K562 (cell line): ENCODE measurements around the gene YY1AP1. TPM values are rescaled to one million over a fixed set of nuclear protein-coding genes. Genes with fewer than 3 reads are reported as not detected.

Experiments
- EZH2 ChIP-seq: IDR thresholded peaks from 2 replicates; pipeline ENCODE4 v1.6.1; 2012; ENCODE audit warnings: low read depth, mild to moderate bottlenecking, inconsistent platforms, low read length, borderline replicate concordance
- HNRNPH1 ChIP-seq: fragments of 200-400 bp; formaldehyde crosslinking; optimal IDR thresholded peaks from 2 replicates; pipeline ENCODE3; 2017; ENCODE audit warnings: low read depth, mild to moderate bottlenecking, low read length, moderate library complexity
- HNRNPLL ChIP-seq: fragments of 200-400 bp; formaldehyde crosslinking; IDR thresholded peaks from 2 replicates; pipeline ENCODE4 v1.6.1; 2017; ENCODE audit warnings: low read length, low read depth, mild to moderate bottlenecking; ENCODE audit not compliant: poor library complexity, severe bottlenecking
- KLF16 ChIP-seq: IDR thresholded peaks from 2 replicates; pipeline ENCODE4 v1.6.1; 2016; ENCODE audit warnings: antibody characterized with exemption
- KLF6 ChIP-seq: fragments of 250-450 bp; sonication (Bioruptor Pico); IDR thresholded peaks from 2 replicates; pipeline ENCODE4 v1.4.0; 2020; ENCODE audit warnings: mild to moderate bottlenecking, moderate library complexity, borderline replicate concordance
- MCM7 ChIP-seq, 2 experiments: fragments of 450-650 bp; IDR thresholded peaks; 2 replicates each; pipeline ENCODE4 v1.6.1; 2016 to 2018
- MITF ChIP-seq: IDR thresholded peaks from 2 replicates; pipeline ENCODE4 v1.6.1; 2014; ENCODE audit warnings: antibody characterized with exemption
- NCOR1 ChIP-seq: fragments of 450-650 bp; IDR thresholded peaks from 2 replicates; pipeline ENCODE4 v1.6.1; 2016; ENCODE audit warnings: mild to moderate bottlenecking, moderate library complexity
- ZBTB40 ChIP-seq, 2 experiments: fragments of 450-650 bp in 1 of 2; sonication (generic) in 1 of 2; formaldehyde crosslinking in 1 of 2; IDR thresholded peaks; 2 replicates each; pipeline versions ENCODE4 v1.7.1 to v1.9.0; 2016 to 2022; ENCODE audit warnings: inconsistent platforms in 1 of 2, mild to moderate bottlenecking in 1 of 2, missing genetic modification reagents in 1 of 2
- ZNF280B ChIP-seq: fragments of 250-450 bp; sonication (Bioruptor Pico); IDR thresholded peaks from 2 replicates; pipeline ENCODE4 v1.5.1; 2021; ENCODE audit warnings: mild to moderate bottlenecking
- polyA plus RNA-seq, 8 experiments: library from polyadenylated mRNA; depleted of rRNA in 4 of 8; stranded (reverse) in 5 of 8; unstranded in 3 of 8; fragments of >200 nt; fragmentation: Nextera tagmentation in 2 of 8; fragmentation: Illumina TruSeq in 1 of 8; extraction: Ambion mirVana in 2 of 8; extraction: Trizol in 1 of 8; gene quantifications; 2 replicates each; pipeline versions ENCODE4 v1.2.1 to v1.2.3, GENCODE V29; 2011 to 2014; ENCODE audit warnings: inconsistent platforms in 1 of 8, missing spikeins in 1 of 8
- total RNA-seq, 7 experiments: library from RNA; depleted of rRNA in 6 of 7; stranded (reverse); fragments of >200 nt in 6 of 7; fragmentation: Illumina TruSeq in 2 of 7; extraction: Trizol in 2 of 7; gene quantifications; 2 replicates each; pipeline versions ENCODE4 v1.2.1 to v1.2.3, GENCODE V29; 2011 to 2021; ENCODE audit warnings: low replicate concordance in 1 of 7

The YY1AP1 gene
- total and polyA plus RNA-seq, 9 of the 15 experiments (the other 6 are each of a cell fraction or from before 2014, with no cell fraction given), result 18.4 to 90.7 (median 42.9) TPM

DNA sequence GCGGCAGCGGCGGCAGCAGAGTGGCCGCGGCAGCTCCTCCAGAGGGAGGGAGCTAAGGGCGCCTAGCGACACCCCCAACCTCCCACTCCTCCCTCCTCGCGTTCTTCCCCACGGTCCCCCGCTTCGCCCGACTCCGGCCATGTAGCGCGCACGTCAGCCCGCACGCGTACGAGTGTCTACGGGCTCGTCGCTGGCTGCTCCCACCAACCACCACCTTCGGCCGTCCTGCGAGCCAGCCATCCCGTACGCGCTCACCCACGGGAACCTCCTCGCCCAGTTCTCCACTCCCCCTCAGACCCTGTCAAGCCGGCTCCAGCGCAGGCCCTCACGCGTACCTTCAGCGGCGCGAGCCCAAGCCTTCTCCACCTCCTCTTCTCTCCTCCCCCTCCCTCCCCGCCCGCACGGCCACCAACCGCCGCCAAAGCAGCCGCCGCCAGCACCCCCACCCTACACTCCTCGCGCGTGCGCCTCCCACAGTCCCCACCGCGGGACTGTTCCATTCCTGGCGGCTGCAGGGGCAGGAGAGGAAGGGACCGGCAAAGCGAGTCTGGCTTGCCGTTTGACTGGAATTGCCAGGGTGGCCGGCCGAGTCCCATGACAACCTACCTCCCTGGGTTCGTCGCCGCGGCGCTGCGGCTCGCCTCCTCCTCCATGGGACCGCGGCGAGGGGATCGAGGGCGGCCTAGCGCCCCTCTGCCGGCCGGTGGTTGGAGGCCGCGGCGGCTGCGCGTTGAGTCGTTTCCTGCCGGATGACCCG lies at the start of gene YY1AP1 (continued):
- TF ChIP-seq ZBTB40 (IDR thresholded peaks at IDR 0.05) (peak; percentile 77), ZBTB40 (CRISPR knock-in tag; IDR thresholded peaks at IDR 0.05) (peak; percentile 26; the same call in 1 of the 2 replicates), HNRNPLL (no peak), MITF (no peak), MCM7 (IDR thresholded peaks at IDR 0.05) (no peak), EZH2 (no peak), NCOR1 (peak; percentile 62; the same call in 1 of the 2 replicates), ZNF280B (no peak), HNRNPH1 (no peak), KLF16 (no peak), KLF6 (CRISPR knock-in tag) (no peak)
